ENCODE results near the gene SLC22A31. TPM values are rescaled to one million over a fixed set of nuclear protein-coding genes. Genes with fewer than 3 reads are reported as not detected.

SLC22A31 gene
- total and polyA plus RNA-seq, 12 donors: 0.28 to 3.2 (median 2.0) TPM; not detected in 5

GRCh38 chr16:89195521-89196171 lies 4.7 kb downstream of the SLC22A31 start:
- Histone ChIP-seq H3K4me1 (replicated peaks in 1 of 2) (peaks cover 8 to 9% of the 10 kb centered on the region in 2 donors), H3K36me3 (replicated peaks in 1 of 2) (no peaks in the 10 kb centered on the region), H3K4me3 (no peak overlapping the region), H3K9me3 (replicated peaks in 1 of 3) (no peaks in the 10 kb centered on the region), H3K27ac (no peak overlapping the region), H3K27me3 (peaks cover 20% of the 10 kb centered on the region)
- intact Hi-C loops (cut with DNase I): no loop called here
- TF ChIP-seq POLR2A (IDR thresholded peaks at IDR 0.05): no peak
- TF ChIP-seq, protein P1, sequence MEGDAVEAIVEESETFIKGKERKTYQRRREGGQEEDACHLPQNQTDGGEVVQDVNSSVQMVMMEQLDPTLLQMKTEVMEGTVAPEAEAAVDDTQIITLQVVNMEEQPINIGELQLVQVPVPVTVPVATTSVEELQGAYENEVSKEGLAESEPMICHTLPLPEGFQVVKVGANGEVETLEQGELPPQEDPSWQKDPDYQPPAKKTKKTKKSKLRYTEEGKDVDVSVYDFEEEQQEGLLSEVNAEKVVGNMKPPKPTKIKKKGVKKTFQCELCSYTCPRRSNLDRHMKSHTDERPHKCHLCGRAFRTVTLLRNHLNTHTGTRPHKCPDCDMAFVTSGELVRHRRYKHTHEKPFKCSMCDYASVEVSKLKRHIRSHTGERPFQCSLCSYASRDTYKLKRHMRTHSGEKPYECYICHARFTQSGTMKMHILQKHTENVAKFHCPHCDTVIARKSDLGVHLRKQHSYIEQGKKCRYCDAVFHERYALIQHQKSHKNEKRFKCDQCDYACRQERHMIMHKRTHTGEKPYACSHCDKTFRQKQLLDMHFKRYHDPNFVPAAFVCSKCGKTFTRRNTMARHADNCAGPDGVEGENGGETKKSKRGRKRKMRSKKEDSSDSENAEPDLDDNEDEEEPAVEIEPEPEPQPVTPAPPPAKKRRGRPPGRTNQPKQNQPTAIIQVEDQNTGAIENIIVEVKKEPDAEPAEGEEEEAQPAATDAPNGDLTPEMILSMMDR (IDR thresholded peaks at IDR 0.05): no peak
- WGBS, 4 donors: 81 to 95% (median 90%) methylated on average over 11 to 21 of the region's 21 CpGs
- DNase-seq: no peak

DNA sequence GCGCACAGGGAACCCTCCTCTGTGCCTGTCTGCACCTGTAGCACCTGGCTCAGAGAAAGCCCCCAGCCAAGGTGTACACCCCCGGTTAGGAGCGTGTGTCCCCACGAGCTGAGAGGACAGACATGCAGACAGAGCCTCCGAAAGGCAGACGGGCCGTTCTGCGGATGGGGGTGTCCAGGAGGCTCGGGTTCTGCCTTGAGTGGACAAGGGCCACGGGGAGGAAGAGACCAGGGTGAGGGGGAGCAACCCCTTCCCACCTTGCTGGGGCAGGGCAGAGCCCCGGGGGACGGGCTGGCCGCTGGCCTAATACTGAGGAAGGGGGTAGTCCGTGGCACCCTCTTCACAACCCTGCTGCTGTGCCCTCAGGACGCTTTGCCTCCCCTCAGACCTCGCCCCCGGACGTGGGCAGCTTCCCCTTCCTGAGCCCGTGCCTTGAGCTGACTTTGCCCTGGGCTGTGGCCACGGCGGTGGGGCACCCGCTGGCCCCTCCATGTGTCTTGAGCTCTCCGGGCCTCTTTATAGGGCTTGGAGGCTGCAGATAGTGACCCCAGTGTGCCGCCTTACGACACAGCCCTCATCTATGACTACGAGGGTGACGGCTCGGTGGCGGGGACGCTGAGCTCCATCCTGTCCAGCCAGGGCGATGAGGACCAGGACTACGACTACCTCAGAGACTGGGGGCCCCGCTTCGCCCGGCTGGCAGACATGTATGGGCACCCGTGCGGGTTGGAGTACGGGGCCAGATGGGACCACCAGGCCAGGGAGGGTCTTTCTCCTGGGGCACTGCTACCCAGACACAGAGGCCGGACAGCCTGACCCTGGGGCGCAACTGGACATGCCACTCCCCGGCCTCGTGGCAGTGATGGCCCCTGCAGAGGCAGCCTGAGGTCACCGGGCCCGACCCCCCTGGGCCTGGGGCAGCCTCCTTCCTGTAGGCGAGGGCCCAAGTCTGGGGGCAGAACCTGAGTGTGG lies 5.7 kb downstream of the SLC22A31 start:
- DNase-seq: no peak
- H3K4me3 ChIP-seq: no peak overlapping the region

GRCh38 chr16:89193576-89194293 lies 6.6 kb downstream of the SLC22A31 start:
- H3K4me3 ChIP-seq: no peak overlapping the region
- intact Hi-C loops (cut with DNase I): no loop called here
- WGBS, 4 donors: 75 to 91% (median 84%) methylated on average over 7 to 38 of the region's 38 CpGs

More for the DNA sequence above, 5.7 kb downstream of the SLC22A31 start:
- peaks cover 8% of the 10 kb centered on the region in 2 donors for H3K4me1 ChIP-seq (replicated peaks in 1 of 2)
- no peaks in the 10 kb centered on the region for H3K9me3 ChIP-seq (replicated peaks in 1 of 3)
- intact Hi-C loops (cut with DNase I): no loop called here
- H3K36me3 ChIP-seq (replicated peaks in 1 of 2): no peaks in the 10 kb centered on the region
- 84 to 90% (median 87%) methylated on average over 22 to 45 of the region's 45 CpGs for WGBS, 4 donors
- TF ChIP-seq, protein P1 (IDR thresholded peaks at IDR 0.05): no peak
- TF ChIP-seq POLR2A (IDR thresholded peaks at IDR 0.05): no peak
- H3K27me3 ChIP-seq: peaks cover 9% of the 10 kb centered on the region
- H3K27ac ChIP-seq: no peak overlapping the region

More at GRCh38 chr16:89193576-89194293, 6.6 kb downstream of the SLC22A31 start:
- Histone ChIP-seq H3K36me3 (replicated peaks in 1 of 2) (no peaks in the 10 kb centered on the region), H3K27me3 (peaks cover under 1% of the 10 kb centered on the region), H3K9me3 (replicated peaks in 1 of 3) (no peaks in the 10 kb centered on the region), H3K4me1 (replicated peaks in 1 of 2) (peaks cover 8% of the 10 kb centered on the region in 2 donors), H3K27ac (no peak overlapping the region)
- TF ChIP-seq, protein P1 (IDR thresholded peaks at IDR 0.05): no peak
- TF ChIP-seq POLR2A (IDR thresholded peaks at IDR 0.05): no peak
- DNase-seq: no peak
